ENCODE results near the gene CHD2. TPM values are rescaled to one million over a fixed set of nuclear protein-coding genes. Genes with fewer than 3 reads are reported as not detected.

CHD2 gene
- total RNA-seq, 1 donor from 2014 or later: 93.4 TPM

- no peak overlapping the region for H3K27ac Mint-ChIP-seq (ENCODE audit: unreplicated experiment)
These were observed 74.2 kb downstream of the CHD2 start for GRCh38 chr15:92974183-92974915.

DNA sequence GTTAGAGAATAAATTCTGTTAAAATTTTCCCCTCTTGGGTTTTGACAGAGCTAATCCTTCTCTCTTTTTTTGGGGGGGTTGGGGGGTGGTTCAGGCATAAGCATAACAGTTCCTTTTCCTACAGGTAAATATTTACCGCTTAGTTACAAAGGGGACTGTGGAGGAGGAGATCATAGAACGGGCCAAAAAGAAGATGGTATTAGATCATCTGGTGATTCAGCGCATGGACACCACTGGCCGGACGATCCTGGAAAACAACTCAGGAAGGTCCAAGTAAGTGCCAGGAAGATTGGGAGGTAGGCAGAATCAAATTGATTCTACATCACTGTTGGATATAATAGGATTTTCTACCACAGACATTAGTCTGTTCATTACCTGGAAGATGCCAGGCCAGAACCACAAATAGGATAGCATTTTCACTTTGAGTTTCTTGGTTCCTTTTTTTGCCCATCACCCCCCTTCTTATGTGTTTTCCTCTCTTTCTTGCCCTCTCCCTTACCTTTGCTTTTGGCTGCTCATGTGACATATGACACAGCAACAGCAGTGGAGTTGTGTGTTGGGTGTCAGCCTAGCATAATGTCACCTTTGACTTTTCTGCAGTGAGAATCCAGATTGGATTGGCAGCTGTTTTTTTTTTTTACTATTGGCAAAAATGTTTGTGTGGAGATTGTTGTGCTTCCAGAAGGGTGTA, 79.0 kb downstream of the CHD2 start:
- no peak overlapping the region for H3K4me3 Mint-ChIP-seq
- H3K4me1 Mint-ChIP-seq: peaks cover 3% of the 10 kb centered on the region
- H3K36me3 Mint-ChIP-seq (ENCODE audit: low read depth): peaks cover 17% of the 10 kb centered on the region
- DNase-seq (ENCODE audit: low read depth, low spot score): no peak
- H3K27me3 Mint-ChIP-seq (ENCODE audit: low read depth): no peaks in the 10 kb centered on the region
- H3K9me3 Mint-ChIP-seq: no peaks in the 10 kb centered on the region
- H3K27ac Mint-ChIP-seq (ENCODE audit: unreplicated experiment): no peak overlapping the region
- TF ChIP-seq CTCF (conservative IDR thresholded peaks at IDR 0.05): no peak

More at GRCh38 chr15:92974183-92974915, 74.2 kb downstream of the CHD2 start:
- H3K4me1 Mint-ChIP-seq: no peaks in the 10 kb centered on the region
- DNase-seq (ENCODE audit: low read depth, low spot score): no peak
- no peaks in the 10 kb centered on the region for H3K9me3 Mint-ChIP-seq
- no peaks in the 10 kb centered on the region for H3K27me3 Mint-ChIP-seq (ENCODE audit: low read depth)
- H3K4me3 Mint-ChIP-seq: no peak overlapping the region
- no peak for TF ChIP-seq CTCF (conservative IDR thresholded peaks at IDR 0.05)
- peaks cover 25% of the 10 kb centered on the region for H3K36me3 Mint-ChIP-seq (ENCODE audit: low read depth)

- no peak for TF ChIP-seq CTCF (conservative IDR thresholded peaks at IDR 0.05)
- DNase-seq (ENCODE audit: low read depth, low spot score): no peak
- Mint-ChIP-seq H3K27ac (ENCODE audit: unreplicated experiment) (no peak overlapping the region), H3K4me1 (peaks cover 6% of the 10 kb centered on the region), H3K27me3 (ENCODE audit: low read depth) (no peaks in the 10 kb centered on the region), H3K9me3 (no peaks in the 10 kb centered on the region), H3K36me3 (ENCODE audit: low read depth) (peaks cover 25% of the 10 kb centered on the region), H3K4me3 (no peak overlapping the region)
These were observed 81.2 kb downstream of the CHD2 start for GRCh38 chr15:92981333-92981732.

DNA sequence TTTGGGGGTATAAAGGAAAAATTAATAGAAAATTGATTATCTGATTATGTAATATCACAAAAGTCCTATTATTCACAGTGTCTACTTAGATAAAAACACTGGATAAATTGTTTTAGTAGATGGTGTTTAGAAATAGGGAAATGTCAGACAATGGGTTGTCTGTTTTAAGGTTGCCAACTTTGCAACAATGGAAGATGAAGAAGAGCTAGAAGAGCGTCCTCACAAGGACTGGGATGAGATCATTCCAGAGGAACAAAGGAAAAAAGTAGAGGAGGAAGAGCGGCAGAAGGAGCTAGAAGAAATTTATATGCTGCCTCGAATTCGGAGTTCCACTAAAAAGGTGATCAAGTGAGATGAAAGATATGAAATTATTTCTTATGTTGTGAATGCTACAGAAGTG, 84.0 kb downstream of the CHD2 start:
- Mint-ChIP-seq H3K36me3 (ENCODE audit: low read depth) (peaks cover 22% of the 10 kb centered on the region), H3K27ac (ENCODE audit: unreplicated experiment) (peak overlapping the region; percentile 85), H3K4me3 (no peak overlapping the region), H3K27me3 (ENCODE audit: low read depth) (no peaks in the 10 kb centered on the region), H3K9me3 (no peaks in the 10 kb centered on the region), H3K4me1 (peaks cover 12% of the 10 kb centered on the region)
- no peak for DNase-seq (ENCODE audit: low read depth, low spot score)
- TF ChIP-seq CTCF (conservative IDR thresholded peaks at IDR 0.05): no peak

DNA sequence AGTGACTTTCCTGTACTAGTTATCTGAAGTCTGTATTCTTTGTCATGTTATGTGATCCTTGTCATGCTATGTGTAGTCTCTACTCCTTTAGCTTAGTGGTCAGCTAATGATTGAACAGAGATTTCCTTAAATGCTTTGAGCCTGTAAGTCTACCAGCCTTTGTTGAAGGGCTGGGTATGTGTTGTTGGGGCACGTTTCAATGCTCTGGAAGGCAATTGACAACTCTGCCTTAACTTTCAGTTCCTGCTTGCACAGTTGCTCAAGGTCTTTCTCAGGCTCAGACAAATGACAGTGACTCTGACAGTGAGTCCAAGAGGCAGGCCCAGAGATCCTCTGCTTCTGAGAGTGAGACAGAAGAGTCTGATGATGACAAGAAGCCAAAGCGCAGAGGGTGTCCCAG, 89.3 kb downstream of the CHD2 start:
- no peak overlapping the region for H3K4me3 Mint-ChIP-seq
- no peaks in the 10 kb centered on the region for H3K27me3 Mint-ChIP-seq (ENCODE audit: low read depth)
- no peaks in the 10 kb centered on the region for H3K9me3 Mint-ChIP-seq
- H3K27ac Mint-ChIP-seq (ENCODE audit: unreplicated experiment): no peak overlapping the region
- peaks cover 27% of the 10 kb centered on the region for H3K36me3 Mint-ChIP-seq (ENCODE audit: low read depth)
- H3K4me1 Mint-ChIP-seq: peaks cover 22% of the 10 kb centered on the region
- no peak for TF ChIP-seq CTCF (conservative IDR thresholded peaks at IDR 0.05)
- no peak for DNase-seq (ENCODE audit: low read depth, low spot score)

Measured in neural crest cell (in vitro differentiated cells).